Measurements from ENCODE around the gene TAF9B.
A peak's percentile ranks its signal among the peaks of the same experiment; 100 is the strongest.
"Not testable (repeated sequence)": the region's sequence is repeated elsewhere in the genome, so short reads cannot be mapped to it uniquely, and the experiment has no call there.

The TAF9B gene

GRCh38 chrX:78111140-78111931, 28.1 kb downstream of the TAF9B start:
- DNase-seq = no peak

GRCh38 chrX:78109458-78109857, 30.0 kb downstream of the TAF9B start:
- DNase-seq = no peak

- DNase-seq = peak; percentile 34
Measured at GRCh38 chrX:78106651-78106986, 32.8 kb downstream of the TAF9B start.

- DNase-seq = peak; percentile 17
Measured at GRCh38 chrX:78105944-78106650, 33.4 kb downstream of the TAF9B start.

GRCh38 chrX:78104447-78105176, 34.8 kb downstream of the TAF9B start:
- DNase-seq = peak; percentile 78

- DNase-seq = peak; percentile 97
Measured at GRCh38 chrX:78103623-78104446, 35.6 kb downstream of the TAF9B start, which contains the start of gene PGK1. Gene PGK1 (plus strand): TSS chrX:78104248. CDS start chrX:78104341, 93 bp downstream.

GRCh38 chrX:78103001-78103622, 36.3 kb downstream of the TAF9B start:
- DNase-seq = no peak

GRCh38 chrX:78102091-78102490, 37.4 kb downstream of the TAF9B start:
- no peak for DNase-seq

GRCh38 chrX:78098108-78098507, 41.3 kb downstream of the TAF9B start:
- no peak for DNase-seq

- DNase-seq = no peak
Measured at GRCh38 chrX:78092296-78092695, 47.2 kb downstream of the TAF9B start.

- not testable (repeated sequence) for DNase-seq
Measured at GRCh38 chrX:78081413-78081812, 58.0 kb downstream of the TAF9B start.
